ENCODE data around the gene KIF19.

DNA sequence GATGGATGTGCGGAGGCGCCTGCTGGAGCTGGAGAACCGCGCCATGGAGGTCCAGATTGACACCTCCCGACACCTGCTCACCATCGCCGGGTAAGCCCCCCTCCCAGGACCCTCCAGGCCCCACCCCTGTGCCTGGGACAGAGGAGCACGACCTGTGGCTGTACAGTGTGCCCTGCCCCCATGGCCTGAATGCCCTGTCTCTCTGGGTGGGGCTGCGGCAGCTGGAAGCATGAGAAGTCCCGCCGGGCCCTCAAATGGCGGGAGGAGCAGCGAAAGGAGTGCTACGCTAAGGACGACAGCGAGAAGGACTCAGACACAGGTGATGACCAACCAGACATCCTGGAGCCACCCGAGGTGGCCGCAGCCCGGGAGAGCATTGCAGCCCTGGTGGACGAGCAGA, 24.5 kb downstream of the KIF19 start:
- no peak for TF ChIP-seq POLR2A (IDR thresholded peaks at IDR 0.05)
- no peak for TF ChIP-seq CTCF (IDR thresholded peaks at IDR 0.05)
- TF ChIP-seq POLR2AphosphoS5 (IDR thresholded peaks at IDR 0.05) = no peak

All from breast epithelium (tissue), 3 donors.